Astrocyte (in vitro differentiated cells and primary cell): Measurements from ENCODE around the gene DDX1. TPM values are rescaled to one million over a fixed set of nuclear protein-coding genes. Genes with fewer than 3 reads are reported as not detected.
A peak's percentile ranks its signal among the peaks of the same experiment; 100 is the strongest.

Source experiments
- DNase-seq: peaks from one replicate; pipeline ENCODE4 v3.0.0-alpha.2; 2010; ENCODE audit warnings: low read depth
- FAIRE-seq: peaks from 2 replicates; lab custom pipeline; 2011; peaks lifted over from hg19 to GRCh38; lab: Jason Lieb, UNC
- H2AFZ ChIP-seq: 2 replicates; pipeline ENCODE4 v1.6.0; 2012; ENCODE audit warnings: low read depth, low read length, inconsistent platforms
- H3K27ac ChIP-seq: 2 replicates; pipeline ENCODE4 v1.5.1; 2011; ENCODE audit warnings: low read depth, low read length, inconsistent platforms
- H3K27me3 ChIP-seq: 2 replicates; pipeline ENCODE4 v1.6.0; 2011; ENCODE audit warnings: low read length, inconsistent platforms; ENCODE audit not compliant: insufficient read depth
- H3K36me3 ChIP-seq: 2 replicates; pipeline ENCODE4 v1.5.1; 2011; ENCODE audit warnings: low read length, inconsistent platforms; ENCODE audit not compliant: insufficient read depth
- H3K4me1 ChIP-seq: 2 replicates; pipeline ENCODE4 v1.5.1; 2011; ENCODE audit warnings: low read length, inconsistent platforms; ENCODE audit not compliant: insufficient read depth
- H3K4me2 ChIP-seq: 2 replicates; pipeline ENCODE4 v1.6.0; 2012; ENCODE audit warnings: low read length, inconsistent platforms
- H3K4me3 ChIP-seq: 2 replicates; pipeline ENCODE4 v1.5.1; 2011; ENCODE audit warnings: low read depth, mild to moderate bottlenecking, low read length, inconsistent platforms; ENCODE audit not compliant: insufficient read depth
- H3K79me2 ChIP-seq: 2 replicates; pipeline ENCODE4 v1.6.0; 2012; ENCODE audit warnings: mild to moderate bottlenecking, low read length, inconsistent platforms; ENCODE audit not compliant: insufficient read depth
- H3K9ac ChIP-seq: 2 replicates; pipeline ENCODE4 v1.6.0; 2012; ENCODE audit warnings: mild to moderate bottlenecking, low read length, inconsistent platforms
- H3K9me3 ChIP-seq: 2 replicates; pipeline ENCODE4 v1.5.1; 2012; ENCODE audit warnings: low read depth, mild to moderate bottlenecking, low read length, inconsistent platforms; ENCODE audit not compliant: insufficient read depth
- H4K20me1 ChIP-seq: 2 replicates; pipeline ENCODE4 v1.6.0; 2012; ENCODE audit warnings: low read length, inconsistent platforms; ENCODE audit not compliant: insufficient read depth
- H3K27ac Mint-ChIP-seq: one replicate; pipeline ENCODE4 v1.8.0; 2021; ENCODE audit warnings: mild to moderate bottlenecking, mixed read lengths; ENCODE audit not compliant: unreplicated experiment
- H3K27me3 Mint-ChIP-seq: one replicate; pipeline ENCODE4 v1.8.0; 2021; ENCODE audit warnings: low read depth, mixed read lengths; ENCODE audit not compliant: unreplicated experiment
- H3K36me3 Mint-ChIP-seq: one replicate; pipeline ENCODE4 v1.8.0; 2021; ENCODE audit warnings: low read depth, mixed read lengths; ENCODE audit not compliant: unreplicated experiment
- H3K4me1 Mint-ChIP-seq: one replicate; pipeline ENCODE4 v1.8.0; 2021; ENCODE audit warnings: low read depth, mixed read lengths; ENCODE audit not compliant: unreplicated experiment
- H3K4me3 Mint-ChIP-seq: one replicate; pipeline ENCODE4 v1.8.0; 2021; ENCODE audit warnings: mild to moderate bottlenecking, moderate library complexity, mixed read lengths; ENCODE audit not compliant: unreplicated experiment
- H3K9me3 Mint-ChIP-seq: one replicate; pipeline ENCODE4 v1.8.0; 2021; ENCODE audit warnings: mild to moderate bottlenecking, mixed read lengths; ENCODE audit not compliant: unreplicated experiment
- CTCF ChIP-seq: IDR thresholded peaks from 2 replicates; pipeline ENCODE4 v1.5.1; 2011; ENCODE audit warnings: low read depth, mild to moderate bottlenecking, inconsistent platforms, low read length, moderate library complexity; ENCODE audit not compliant: insufficient read depth
- EZH2 ChIP-seq: IDR thresholded peaks from 2 replicates; pipeline ENCODE4 v1.6.1; 2012; ENCODE audit warnings: mild to moderate bottlenecking, low read length, inconsistent platforms; ENCODE audit not compliant: insufficient read depth
- total RNA-seq: library from RNA; stranded (reverse); gene quantifications from 2 replicates; pipeline ENCODE4 v1.2.1, GENCODE V29; 2021

The DDX1 gene
- total RNA-seq, 1 donor from 2014 or later = 146 TPM

DNA sequence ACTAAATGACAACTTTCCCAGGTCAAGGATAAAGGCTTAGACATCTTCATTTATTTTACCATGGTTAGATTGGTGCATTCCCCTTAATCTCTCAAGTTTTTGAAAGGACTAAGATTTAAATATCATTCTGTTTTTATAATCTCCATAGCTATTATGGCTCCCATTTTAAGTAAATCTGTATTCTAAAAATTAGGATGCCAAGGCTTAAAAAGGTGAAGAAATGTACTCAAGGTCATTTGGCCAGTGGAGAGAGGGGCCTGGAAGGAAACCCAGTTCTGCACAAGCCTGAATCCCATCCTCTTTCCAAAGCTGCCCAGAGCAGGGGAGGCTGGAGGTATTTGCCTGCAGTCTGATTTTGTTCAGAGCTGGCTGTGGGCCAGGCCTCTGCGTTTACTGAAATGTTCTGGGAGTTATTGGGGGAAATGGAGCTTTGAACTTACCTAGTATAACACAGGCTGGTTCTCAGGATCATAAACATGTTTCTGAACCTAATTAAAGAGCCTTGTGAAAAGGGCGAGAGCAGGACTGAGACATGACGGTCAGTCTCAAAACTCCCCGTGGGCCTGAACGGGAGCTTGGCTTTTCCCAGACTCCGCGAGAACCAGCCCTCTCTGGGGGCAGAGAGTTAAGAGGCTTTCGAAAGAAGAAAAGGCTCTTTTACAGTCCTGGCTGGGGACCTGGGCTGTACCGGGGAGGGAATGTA, 85.6 kb downstream of the DDX1 start:
- H3K27me3 ChIP-seq = no peaks in the 10 kb centered on the region
- no peaks in the 10 kb centered on the region for H3K36me3 ChIP-seq
- peak overlapping the region; percentile 49 for H2AFZ ChIP-seq
- Mint-ChIP-seq H3K27ac (no peak overlapping the region), H3K4me1 (peaks cover 33% of the 10 kb centered on the region), H3K9me3 (peaks cover 8% of the 10 kb centered on the region), H3K36me3 (no peaks in the 10 kb centered on the region), H3K4me3 (no peak overlapping the region), H3K27me3 (peaks cover 3% of the 10 kb centered on the region)
- H3K9ac ChIP-seq = peak overlapping the region; percentile 27
- peak overlapping the region; percentile 39 for H3K4me2 ChIP-seq
- H3K4me3 ChIP-seq = no peak overlapping the region
- no peaks in the 10 kb centered on the region for H3K9me3 ChIP-seq
- TF ChIP-seq EZH2 (no peak), CTCF (no peak)
- H3K4me1 ChIP-seq = no peaks in the 10 kb centered on the region
- H3K27ac ChIP-seq = no peak overlapping the region
- H4K20me1 ChIP-seq = no peaks in the 10 kb centered on the region
- H3K79me2 ChIP-seq = no peaks in the 10 kb centered on the region
- DNase-seq (no peak), FAIRE-seq (no peak)

DNA sequence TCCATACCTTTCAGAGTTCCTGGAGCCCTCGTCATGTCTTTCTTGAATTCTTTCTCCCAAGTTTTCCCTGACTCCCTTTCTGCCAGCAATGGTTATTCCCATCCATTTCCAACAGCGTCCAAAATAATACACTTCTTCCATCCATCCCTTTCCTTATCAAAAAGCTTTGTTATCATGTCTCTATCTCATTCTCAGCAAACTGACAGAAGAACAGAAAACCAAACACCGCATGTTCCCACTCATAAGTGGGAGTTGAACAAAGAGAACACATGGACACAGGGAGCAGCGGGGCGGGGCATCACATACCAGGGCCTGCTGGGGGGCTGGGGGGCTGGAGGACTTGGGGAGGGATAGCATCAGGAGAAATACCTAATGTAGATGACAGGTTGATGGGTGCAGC, 86.7 kb downstream of the DDX1 start:
- H3K4me1 ChIP-seq = no peaks in the 10 kb centered on the region
- Mint-ChIP-seq H3K4me1 (peaks cover 33% of the 10 kb centered on the region), H3K4me3 (no peak overlapping the region), H3K9me3 (peaks cover 8% of the 10 kb centered on the region), H3K27ac (no peak overlapping the region), H3K36me3 (no peaks in the 10 kb centered on the region), H3K27me3 (peaks cover 3% of the 10 kb centered on the region)
- H3K27ac ChIP-seq = no peak overlapping the region
- no peak overlapping the region for H3K4me2 ChIP-seq
- H4K20me1 ChIP-seq = no peaks in the 10 kb centered on the region
- no peak for FAIRE-seq
- no peaks in the 10 kb centered on the region for H3K36me3 ChIP-seq
- no peak overlapping the region for H3K4me3 ChIP-seq
- H3K9ac ChIP-seq = no peak overlapping the region
- H3K27me3 ChIP-seq = no peaks in the 10 kb centered on the region
- no peaks in the 10 kb centered on the region for H3K9me3 ChIP-seq
- no peak for DNase-seq
- TF ChIP-seq CTCF (no peak), EZH2 (no peak)
- no peaks in the 10 kb centered on the region for H3K79me2 ChIP-seq
- no peak overlapping the region for H2AFZ ChIP-seq

DNA sequence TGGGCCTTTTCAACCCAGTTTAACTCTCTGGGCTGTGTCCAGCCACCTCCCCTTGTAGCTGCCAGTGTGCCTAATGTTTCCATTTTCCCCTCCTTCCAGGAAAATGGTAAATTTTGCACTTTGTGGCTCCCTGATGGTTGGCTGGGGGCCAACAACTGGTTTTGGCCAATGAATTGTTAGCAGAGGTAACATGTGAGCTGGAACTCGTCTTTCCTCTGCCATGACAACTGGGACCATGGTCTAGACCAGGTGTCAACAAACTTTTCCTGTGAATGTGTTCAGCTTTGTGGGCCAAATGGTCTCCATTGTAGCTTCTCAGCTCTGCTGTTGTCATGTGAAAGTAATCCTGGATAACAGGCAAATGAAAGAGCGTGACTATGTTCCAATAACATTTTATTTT, 87.2 kb downstream of the DDX1 start:
- H3K4me1 Mint-ChIP-seq = peaks cover 28% of the 10 kb centered on the region
- no peak overlapping the region for H3K27ac Mint-ChIP-seq
- no peaks in the 10 kb centered on the region for H3K79me2 ChIP-seq
- no peaks in the 10 kb centered on the region for H4K20me1 ChIP-seq
- H3K9me3 ChIP-seq = no peaks in the 10 kb centered on the region
- no peak for FAIRE-seq
- H3K27me3 Mint-ChIP-seq = peaks cover 3% of the 10 kb centered on the region
- no peak overlapping the region for H3K4me3 Mint-ChIP-seq
- no peak overlapping the region for H3K27ac ChIP-seq
- H3K4me2 ChIP-seq = no peak overlapping the region
- H3K36me3 Mint-ChIP-seq = no peaks in the 10 kb centered on the region
- no peaks in the 10 kb centered on the region for H3K27me3 ChIP-seq
- no peak overlapping the region for H3K4me3 ChIP-seq
- no peak for TF ChIP-seq EZH2
- no peak for TF ChIP-seq CTCF
- H3K9me3 Mint-ChIP-seq = peaks cover 8% of the 10 kb centered on the region
- no peak overlapping the region for H2AFZ ChIP-seq
- no peak for DNase-seq
- H3K9ac ChIP-seq = no peak overlapping the region
- no peaks in the 10 kb centered on the region for H3K4me1 ChIP-seq
- no peaks in the 10 kb centered on the region for H3K36me3 ChIP-seq
